Natural killer cell treated with Interleukin-12 subunit alpha and Interleukin-12 subunit beta and Interleukin-15 and Interleukin-18, amount 100 ng/mL, for 72 hours (primary cell): Measurements from ENCODE around the gene TCFL5. TPM values are rescaled to one million over a fixed set of nuclear protein-coding genes. Genes with fewer than 3 reads are reported as not detected.

Experiments
- ATAC-seq, 2 donors: fragments of 150-1000 bp; cut with Tn5 transposase in 1 of 2; sonication (Bioruptor Pico), chemical (Tn5 transposase) in 1 of 2; 2 replicates each; pipeline ENCODE4 v1.10.0; 2021
- DNase-seq: peaks from one replicate; pipeline ENCODE4 v3.0.0; 2022; ENCODE audit warnings: low spot score
- H3K27ac Mint-ChIP-seq, 2 donors: 1 replicate in 1 of 2; 2 replicates in 1 of 2; pipeline ENCODE4 v1.8.0; 2022; ENCODE audit warnings: mixed read lengths in 2 of 2, mild to moderate bottlenecking in 1 of 2, moderate library complexity in 1 of 2
- H3K27me3 Mint-ChIP-seq, 2 donors: 1 replicate in 1 of 2; 2 replicates in 1 of 2; pipeline ENCODE4 v1.8.0; 2022; ENCODE audit warnings: mixed read lengths in 2 of 2
- H3K36me3 Mint-ChIP-seq: one replicate; pipeline ENCODE4 v1.8.0; 2022; ENCODE audit warnings: mixed read lengths
- H3K4me1 Mint-ChIP-seq, 2 donors: 1 replicate in 1 of 2; 2 replicates in 1 of 2; pipeline ENCODE4 v1.8.0; 2022; ENCODE audit warnings: low read depth in 2 of 2, mixed read lengths in 2 of 2, mild to moderate bottlenecking in 1 of 2
- H3K4me3 Mint-ChIP-seq: one replicate; pipeline ENCODE4 v1.8.0; 2022; ENCODE audit warnings: mixed read lengths
- H3K9me3 Mint-ChIP-seq: 2 replicates; pipeline ENCODE4 v1.8.0; 2022; ENCODE audit warnings: mixed read lengths
- total RNA-seq, 2 donors: library from RNA; stranded (reverse); gene quantifications; one replicate each; pipeline ENCODE4 v1.2.3, GENCODE V29; 2022

The TCFL5 gene
- total RNA-seq, 2 donors from 2014 or later = 4.1 to 5.9 TPM

DNA sequence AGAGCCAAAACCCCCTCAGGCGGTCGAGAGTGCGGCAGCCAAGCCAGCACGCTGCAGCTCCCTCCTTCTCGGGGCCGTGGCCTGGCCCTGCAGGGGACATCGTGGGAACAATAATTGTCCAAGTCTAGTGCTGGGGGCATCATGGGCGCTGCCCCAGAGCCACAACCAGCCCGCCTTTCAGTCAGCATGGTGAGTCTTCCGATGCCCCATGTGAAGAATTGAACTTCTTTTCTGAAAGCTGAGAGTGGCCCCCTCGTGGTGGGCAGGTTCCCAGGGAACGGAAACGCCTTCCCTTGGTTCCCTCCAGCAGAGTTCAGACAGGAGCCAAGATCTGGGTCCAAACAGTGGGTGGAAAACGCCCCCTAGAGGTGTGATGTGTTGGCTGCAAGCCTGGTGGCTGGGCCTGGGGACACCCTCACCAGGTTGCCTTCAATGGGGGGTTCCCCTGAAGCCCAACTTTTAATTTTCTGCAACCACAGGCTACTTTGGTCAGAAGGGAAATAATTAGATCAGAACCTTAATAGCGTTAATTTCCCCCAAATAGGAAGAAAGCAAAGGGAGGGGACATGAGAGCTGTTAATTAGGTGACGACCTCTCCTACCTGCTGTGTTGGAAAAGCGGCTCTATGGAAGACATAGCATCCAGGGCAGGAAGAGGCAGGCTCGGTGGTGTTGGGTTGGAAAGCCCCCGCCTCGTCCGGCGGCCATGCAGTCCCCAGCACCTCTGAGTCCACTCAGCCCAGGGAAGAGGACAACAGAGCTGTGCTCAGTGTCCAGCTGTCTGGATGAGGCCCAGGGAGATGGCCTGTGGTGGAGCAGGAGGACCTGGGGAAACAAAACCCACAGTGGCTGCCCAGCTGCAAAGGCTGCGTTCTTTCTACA lies 70.1 kb downstream of the TCFL5 start:
- Mint-ChIP-seq H3K9me3 (no peaks in the 10 kb centered on the region), H3K27ac (peak overlapping the region; percentile 24 to 88), H3K36me3 (no peaks in the 10 kb centered on the region), H3K27me3 (no peaks in the 10 kb centered on the region), H3K4me3 (no peak overlapping the region), H3K4me1 (peaks cover 21 to 22% of the 10 kb centered on the region in 2 donors)
- ATAC-seq (no peak), DNase-seq (peak; percentile 77)

Other genes with a start within 250 kb of the TCFL5 start
- gene SLCO4A1, start 219.3 kb downstream of the TCFL5 start, total RNA-seq = 10 to 100 TPM; 42.9 to 88.3 TPM
- not detected for gene NTSR1, start 153.0 kb downstream of the TCFL5 start, total RNA-seq
- 10 to 100 TPM; 14.4 to 19.3 TPM for gene MRGBP, start 65.3 kb downstream of the TCFL5 start, total RNA-seq
- 10 to 100 TPM; 75.9 to 88.7 TPM for gene OGFR, start 57.0 kb downstream of the TCFL5 start, total RNA-seq
- not detected for gene COL9A3, start 44.8 kb downstream of the TCFL5 start, total RNA-seq
- gene DIDO1, start 64.7 kb upstream of the TCFL5 start, total RNA-seq = 10 to 100 TPM; 57.6 to 81.1 TPM
- gene GID8, start 76.3 kb upstream of the TCFL5 start, total RNA-seq = 10 to 100 TPM; 34.9 to 35.5 TPM
- gene SLC17A9, start 90.9 kb upstream of the TCFL5 start, total RNA-seq = 100 to 1,000 TPM in 1 of 2 donors, 10 to 100 TPM in 1; 34.9 to 100 TPM
- not detected for gene BHLHE23, start 145.1 kb upstream of the TCFL5 start, total RNA-seq